DND-41 (cell line): ENCODE results near the gene RPUSD1.

Source experiments
- ATAC-seq: fragments of 200-7000 bp; cut with Tn5 transposase; 3 replicates; pipeline ENCODE4 v1.9.1; 2021; ENCODE audit warnings: low read depth; ENCODE audit not compliant: insufficient read depth
- DNase-seq: peaks from one replicate; pipeline ENCODE4 v3.0.0-alpha.2; 2020
- H2AFZ ChIP-seq: 2 replicates; pipeline ENCODE4 v1.6.0; 2012; ENCODE audit warnings: low read depth, low read length
- H3K27ac ChIP-seq: 2 replicates; pipeline ENCODE4 v1.5.1; 2012; ENCODE audit warnings: low read length, inconsistent platforms
- H3K27me3 ChIP-seq: fragments of 200-600 bp; sonication (generic); 2 replicates; pipeline ENCODE4 v1.6.0; 2012; ENCODE audit warnings: low read length, mild to moderate bottlenecking, inconsistent platforms; ENCODE audit not compliant: insufficient read depth, poor library complexity
- H3K36me3 ChIP-seq: 2 replicates; pipeline ENCODE4 v1.5.1; 2012; ENCODE audit warnings: low read length, inconsistent platforms; ENCODE audit not compliant: insufficient read depth
- H3K4me1 ChIP-seq: 2 replicates; pipeline ENCODE4 v1.5.1; 2012; ENCODE audit warnings: mild to moderate bottlenecking, low read length; ENCODE audit not compliant: insufficient read depth
- H3K4me2 ChIP-seq: 2 replicates; pipeline ENCODE4 v1.6.0; 2012; ENCODE audit warnings: mild to moderate bottlenecking, moderate library complexity, low read length, inconsistent platforms; ENCODE audit not compliant: insufficient read depth
- H3K4me3 ChIP-seq, 2 experiments: fragments of 200-600 bp in 1 of 2; shearing (Covaris generic) in 1 of 2; 2 replicates each; pipeline ENCODE4 v1.5.1; 2012 to 2016; ENCODE audit warnings: inconsistent platforms in 2 of 2, low read length in 2 of 2, mild to moderate bottlenecking in 2 of 2, low read depth in 1 of 2, moderate library complexity in 1 of 2
- H3K79me2 ChIP-seq: 2 replicates; pipeline ENCODE4 v1.6.0; 2012; ENCODE audit warnings: low read length, inconsistent platforms; ENCODE audit not compliant: insufficient read depth
- H3K9ac ChIP-seq: 2 replicates; pipeline ENCODE4 v1.6.0; 2012; ENCODE audit warnings: low read depth, mild to moderate bottlenecking, inconsistent platforms, low read length, moderate library complexity
- H3K9me3 ChIP-seq: 2 replicates; pipeline ENCODE4 v1.5.1; 2012; ENCODE audit warnings: low read length, moderate library complexity, mild to moderate bottlenecking, inconsistent platforms; ENCODE audit not compliant: insufficient read depth, severe bottlenecking
- H4K20me1 ChIP-seq: 2 replicates; pipeline ENCODE4 v1.6.0; 2012; ENCODE audit warnings: low read length; ENCODE audit not compliant: insufficient read depth
- EZH2 ChIP-seq: IDR thresholded peaks from 3 replicates; pipeline ENCODE4 v1.6.1; 2012; ENCODE audit warnings: borderline replicate concordance, low read depth, mild to moderate bottlenecking, moderate library complexity, low read length, inconsistent platforms; ENCODE audit not compliant: severe bottlenecking
- TF ChIP-seq, protein P1 (sequence below): IDR thresholded peaks from 2 replicates; pipeline ENCODE4 v1.5.1; 2012; ENCODE audit warnings: borderline replicate concordance, low read length, moderate library complexity, mild to moderate bottlenecking; ENCODE audit not compliant: poor library complexity, severe bottlenecking; ENCODE audit errors: extremely low read depth

Gene RPUSD1

DNA sequence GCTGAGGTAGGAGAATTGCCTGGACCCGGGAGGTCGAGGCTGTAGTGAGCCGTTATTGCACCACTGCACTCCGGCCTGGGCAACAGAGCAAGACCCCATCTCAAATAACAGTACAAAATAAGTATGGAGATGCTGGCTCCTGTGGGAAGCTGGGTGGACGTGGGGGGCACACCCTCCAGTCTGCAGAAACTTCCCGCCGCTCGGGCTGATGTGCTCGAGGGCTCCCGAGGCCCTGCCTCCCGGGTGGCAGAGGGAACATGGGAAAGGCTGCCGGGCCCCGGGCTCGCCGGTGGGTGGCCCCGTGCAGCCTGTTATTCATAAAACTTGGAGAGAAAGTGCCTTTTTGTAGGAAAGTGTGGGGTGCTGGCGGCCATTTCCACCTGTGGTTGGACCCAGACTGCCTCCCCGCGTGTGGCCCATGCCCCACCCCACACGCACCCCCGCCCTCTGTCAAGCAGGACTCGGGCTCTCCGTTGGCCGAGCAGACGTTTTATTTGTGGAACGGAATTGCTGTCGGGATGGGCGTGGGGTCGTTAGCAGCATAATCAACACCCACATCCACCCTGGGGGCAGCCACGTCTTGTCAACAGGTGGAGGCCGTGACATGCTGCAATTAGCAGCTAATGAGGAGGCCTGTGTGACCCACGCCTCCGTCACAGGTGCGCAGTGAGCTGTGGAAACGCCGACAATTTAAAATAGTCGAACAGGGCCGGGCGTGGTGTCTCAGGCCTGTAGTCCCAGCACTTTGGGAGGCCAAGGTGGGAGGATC is 40.0 kb downstream of the RPUSD1 start:
- Histone ChIP-seq H3K27ac (no peak overlapping the region), H3K27me3 (no peaks in the 10 kb centered on the region), H3K36me3 (no peaks in the 10 kb centered on the region), H3K4me3 (no peak overlapping the region), H3K9ac (no peak overlapping the region), H4K20me1 (no peaks in the 10 kb centered on the region), H3K4me2 (no peak overlapping the region), H3K9me3 (no peaks in the 10 kb centered on the region), H3K79me2 (no peaks in the 10 kb centered on the region), H3K4me1 (no peaks in the 10 kb centered on the region), H2AFZ (no peak overlapping the region)
- TF ChIP-seq, protein P1, sequence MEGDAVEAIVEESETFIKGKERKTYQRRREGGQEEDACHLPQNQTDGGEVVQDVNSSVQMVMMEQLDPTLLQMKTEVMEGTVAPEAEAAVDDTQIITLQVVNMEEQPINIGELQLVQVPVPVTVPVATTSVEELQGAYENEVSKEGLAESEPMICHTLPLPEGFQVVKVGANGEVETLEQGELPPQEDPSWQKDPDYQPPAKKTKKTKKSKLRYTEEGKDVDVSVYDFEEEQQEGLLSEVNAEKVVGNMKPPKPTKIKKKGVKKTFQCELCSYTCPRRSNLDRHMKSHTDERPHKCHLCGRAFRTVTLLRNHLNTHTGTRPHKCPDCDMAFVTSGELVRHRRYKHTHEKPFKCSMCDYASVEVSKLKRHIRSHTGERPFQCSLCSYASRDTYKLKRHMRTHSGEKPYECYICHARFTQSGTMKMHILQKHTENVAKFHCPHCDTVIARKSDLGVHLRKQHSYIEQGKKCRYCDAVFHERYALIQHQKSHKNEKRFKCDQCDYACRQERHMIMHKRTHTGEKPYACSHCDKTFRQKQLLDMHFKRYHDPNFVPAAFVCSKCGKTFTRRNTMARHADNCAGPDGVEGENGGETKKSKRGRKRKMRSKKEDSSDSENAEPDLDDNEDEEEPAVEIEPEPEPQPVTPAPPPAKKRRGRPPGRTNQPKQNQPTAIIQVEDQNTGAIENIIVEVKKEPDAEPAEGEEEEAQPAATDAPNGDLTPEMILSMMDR: no peak
- TF ChIP-seq EZH2: no peak
- DNase-seq (no peak), ATAC-seq (no peak)

DNA sequence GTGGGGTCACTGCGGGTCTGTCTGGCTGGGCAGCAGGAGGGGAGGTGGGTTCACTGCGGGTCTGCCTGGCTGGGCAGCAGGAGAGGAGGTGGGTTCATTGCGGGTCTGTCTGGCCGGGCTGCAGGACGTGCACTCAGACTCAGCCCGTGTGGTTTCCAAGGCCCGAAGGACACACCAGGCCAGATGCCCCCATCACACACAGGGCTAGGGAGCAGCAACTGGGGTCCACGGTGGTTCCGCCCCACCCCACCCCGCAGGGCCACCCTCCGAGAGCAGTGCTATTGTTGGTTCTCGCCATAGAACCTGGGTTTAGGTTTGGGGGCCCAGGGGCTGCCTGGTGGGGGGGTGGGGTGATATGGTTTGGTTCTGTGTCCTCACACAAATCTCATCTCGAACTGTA is 41.5 kb downstream of the RPUSD1 start:
- TF ChIP-seq, protein P1: no peak
- TF ChIP-seq EZH2: no peak
- H3K9ac ChIP-seq: no peak overlapping the region
- DNase-seq (no peak), ATAC-seq (no peak)
- no peaks in the 10 kb centered on the region for H3K4me1 ChIP-seq
- no peak overlapping the region for H3K4me3 ChIP-seq
- no peaks in the 10 kb centered on the region for H3K36me3 ChIP-seq
- H3K4me2 ChIP-seq: no peak overlapping the region
- no peaks in the 10 kb centered on the region for H3K27me3 ChIP-seq
- H4K20me1 ChIP-seq: no peaks in the 10 kb centered on the region
- H3K27ac ChIP-seq: no peak overlapping the region
- no peaks in the 10 kb centered on the region for H3K79me2 ChIP-seq
- H2AFZ ChIP-seq: no peak overlapping the region
- H3K9me3 ChIP-seq: no peaks in the 10 kb centered on the region

DNA sequence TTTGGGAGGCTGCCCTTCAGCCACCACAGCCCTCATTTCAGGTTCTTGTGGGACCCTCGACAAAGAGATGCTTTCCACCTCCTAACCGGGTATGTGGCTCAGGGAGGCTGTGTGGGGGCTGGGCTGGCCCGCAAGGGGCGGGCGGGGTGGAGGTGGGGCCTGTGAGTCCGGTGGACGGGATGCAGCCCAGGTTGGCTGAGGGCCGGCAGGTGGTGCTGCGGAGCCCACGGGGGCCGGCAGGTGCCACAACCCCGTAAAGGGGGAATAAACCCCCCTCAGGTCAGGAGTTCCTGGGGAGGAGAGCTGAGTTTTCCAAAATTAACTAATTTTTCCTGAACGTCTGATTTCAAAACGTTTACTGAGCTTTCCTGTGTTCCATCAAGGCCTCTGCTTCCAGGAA is 42.4 kb downstream of the RPUSD1 start:
- Histone ChIP-seq H3K79me2 (no peaks in the 10 kb centered on the region), H3K4me1 (peaks cover 6% of the 10 kb centered on the region), H3K27me3 (no peaks in the 10 kb centered on the region), H3K4me3 (no peak overlapping the region), H2AFZ (no peak overlapping the region), H3K9me3 (no peaks in the 10 kb centered on the region), H4K20me1 (no peaks in the 10 kb centered on the region), H3K27ac (no peak overlapping the region), H3K9ac (no peak overlapping the region), H3K4me2 (no peak overlapping the region), H3K36me3 (no peaks in the 10 kb centered on the region)
- TF ChIP-seq, protein P1: peak; percentile 14
- TF ChIP-seq EZH2: no peak
- DNase-seq: no peak
- ATAC-seq: no peak
